Tibial artery (tissue), 4 donors: ENCODE results near the gene COX19.

Experiments used
- DNase-seq, 2 donors: peaks; one replicate each; pipeline ENCODE4 v3.0.0-alpha.2; 2019
- H3K27ac ChIP-seq, 2 donors: fragments of 200-600 bp; sonication (generic) in 1 of 2; 1 replicate in 1 of 2; 2 replicates in 1 of 2; pipeline ENCODE4 v1.5.1; 2018 to 2019; ENCODE audit warnings: mild to moderate bottlenecking in 1 of 2
- H3K27me3 ChIP-seq, 2 donors: fragments of 200-600 bp; sonication (generic) in 1 of 2; one replicate each; pipeline versions ENCODE4 v1.5.1 to v1.6.0; 2016 to 2019
- H3K36me3 ChIP-seq, 3 donors: fragments of 200-600 bp; sonication (generic) in 2 of 3; one replicate each; pipeline ENCODE4 v1.5.1; 2016 to 2019; ENCODE audit warnings: mild to moderate bottlenecking in 2 of 3
- H3K4me1 ChIP-seq, 4 donors: fragments of 200-600 bp; sonication (generic) in 2 of 4; 1 replicate in 3 of 4; 2 replicates in 1 of 4; pipeline ENCODE4 v1.5.1; 2016 to 2019
- H3K4me3 ChIP-seq, 2 donors: fragments of 200-600 bp; sonication (generic) in 1 of 2; 1 replicate in 1 of 2; 2 replicates in 1 of 2; pipeline ENCODE4 v1.5.1; 2018 to 2019; ENCODE audit warnings: mild to moderate bottlenecking in 2 of 2
- H3K9me3 ChIP-seq, 3 donors: fragments of 200-600 bp; sonication (generic) in 1 of 3; one replicate each; pipeline ENCODE4 v1.5.1; 2016 to 2019
- intact Hi-C: fragments of 100-400 bp; cut with DNase I; formaldehyde crosslinking; loops from one replicate; pipeline ENCODE4 v1.15.0; 2023; ENCODE audit warnings: low total_unique reads
- TF ChIP-seq, protein P1 (sequence below), 2 experiments: fragments of 200-600 bp in 1 of 2; fragments of 450-650 bp in 1 of 2; IDR thresholded peaks; one replicate each; pipeline ENCODE4 v1.5.1; 2017 to 2019; ENCODE audit warnings: antibody characterized with exemption in 2 of 2, mild to moderate bottlenecking in 1 of 2, moderate library complexity in 1 of 2

COX19 gene

DNA sequence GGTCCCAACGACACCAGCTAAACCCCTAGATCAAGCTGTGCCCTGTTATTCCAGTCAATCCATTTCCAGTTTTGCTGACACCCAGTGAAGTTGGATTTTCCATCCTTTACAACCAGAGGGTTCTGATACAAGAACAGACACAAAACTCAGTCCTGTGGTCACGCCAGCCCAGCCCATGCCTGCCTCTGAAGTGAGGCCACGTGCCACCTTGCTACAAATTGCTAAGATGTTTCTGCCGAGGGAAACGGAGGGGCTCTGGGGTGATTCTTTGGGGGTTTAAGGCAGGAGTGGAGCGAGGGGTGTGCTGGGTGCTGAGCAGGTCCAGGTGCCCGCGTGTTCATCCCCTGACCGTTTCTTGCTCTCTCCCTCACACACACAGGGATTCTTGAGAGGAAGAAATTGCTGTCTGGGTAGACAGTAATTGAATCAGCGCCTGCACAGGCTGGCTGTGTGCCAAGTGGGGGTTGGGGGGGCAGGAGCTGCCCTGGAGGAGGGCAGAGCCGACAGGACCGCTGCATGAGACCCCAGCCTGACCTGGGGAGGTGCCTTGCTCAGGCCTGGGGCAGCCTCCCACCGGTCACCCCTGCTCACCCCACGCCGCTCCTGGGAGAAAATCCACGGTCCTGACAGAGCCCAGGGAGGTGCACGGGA is 58.9 kb downstream of the COX19 start:
- Histone ChIP-seq H3K4me3 (no peak overlapping the region), H3K9me3 (no peaks in the 10 kb centered on the region), H3K27ac (no peak overlapping the region), H3K27me3 (no peaks in the 10 kb centered on the region), H3K36me3 (no peaks in the 10 kb centered on the region), H3K4me1 (peaks cover 0 to 12% (median 0%) of the 10 kb centered on the region in 4 donors)
- intact Hi-C loops: no loop called here
- peak in 1 of 2 donors; percentile 64 for DNase-seq
- TF ChIP-seq, protein P1, sequence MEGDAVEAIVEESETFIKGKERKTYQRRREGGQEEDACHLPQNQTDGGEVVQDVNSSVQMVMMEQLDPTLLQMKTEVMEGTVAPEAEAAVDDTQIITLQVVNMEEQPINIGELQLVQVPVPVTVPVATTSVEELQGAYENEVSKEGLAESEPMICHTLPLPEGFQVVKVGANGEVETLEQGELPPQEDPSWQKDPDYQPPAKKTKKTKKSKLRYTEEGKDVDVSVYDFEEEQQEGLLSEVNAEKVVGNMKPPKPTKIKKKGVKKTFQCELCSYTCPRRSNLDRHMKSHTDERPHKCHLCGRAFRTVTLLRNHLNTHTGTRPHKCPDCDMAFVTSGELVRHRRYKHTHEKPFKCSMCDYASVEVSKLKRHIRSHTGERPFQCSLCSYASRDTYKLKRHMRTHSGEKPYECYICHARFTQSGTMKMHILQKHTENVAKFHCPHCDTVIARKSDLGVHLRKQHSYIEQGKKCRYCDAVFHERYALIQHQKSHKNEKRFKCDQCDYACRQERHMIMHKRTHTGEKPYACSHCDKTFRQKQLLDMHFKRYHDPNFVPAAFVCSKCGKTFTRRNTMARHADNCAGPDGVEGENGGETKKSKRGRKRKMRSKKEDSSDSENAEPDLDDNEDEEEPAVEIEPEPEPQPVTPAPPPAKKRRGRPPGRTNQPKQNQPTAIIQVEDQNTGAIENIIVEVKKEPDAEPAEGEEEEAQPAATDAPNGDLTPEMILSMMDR (IDR thresholded peaks at IDR 0.05): no peak
